DMS114 treated with DMSO at 0.1 percent for 48 hours (cell line): ENCODE data around the gene CCDC12.
"Not testable (repeated sequence)": the region's sequence is repeated elsewhere in the genome, so short reads cannot be mapped to it uniquely, and the experiment has no call there.

Experiments
- DNase-seq: peaks from one replicate; lab custom pipeline; 2025; ENCODE audit not compliant: unreplicated experiment; lab: John Stamatoyannopoulos, UW

The CCDC12 gene

DNA sequence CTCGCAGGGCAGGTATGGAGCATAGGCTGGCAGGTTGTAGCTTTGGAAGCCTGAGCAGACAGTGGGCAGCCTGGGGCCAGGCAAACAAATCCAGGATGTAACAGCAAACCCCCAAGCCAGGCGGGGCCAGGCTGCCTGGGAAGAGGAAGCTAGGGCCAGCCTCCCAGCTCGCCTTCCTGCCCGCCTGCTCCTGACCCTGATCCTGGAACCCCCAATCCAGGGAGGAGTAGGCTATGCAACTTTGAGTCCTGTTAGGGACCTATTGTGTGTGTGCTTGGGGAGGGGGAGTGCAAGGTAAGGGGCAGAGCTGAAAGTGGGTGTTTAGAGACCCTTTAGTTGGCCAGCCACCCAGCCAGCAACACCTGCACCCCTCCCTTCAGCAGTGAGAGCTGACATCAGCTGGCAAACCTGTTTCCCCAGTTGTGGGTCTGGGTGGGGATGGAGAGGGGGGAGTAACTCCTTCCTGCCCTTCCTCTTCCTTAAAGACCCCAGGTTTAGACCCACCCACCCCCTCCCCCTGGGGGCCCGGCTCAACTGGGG is 5.5 kb upstream of the CCDC12 start:
- no peak for DNase-seq

DNA sequence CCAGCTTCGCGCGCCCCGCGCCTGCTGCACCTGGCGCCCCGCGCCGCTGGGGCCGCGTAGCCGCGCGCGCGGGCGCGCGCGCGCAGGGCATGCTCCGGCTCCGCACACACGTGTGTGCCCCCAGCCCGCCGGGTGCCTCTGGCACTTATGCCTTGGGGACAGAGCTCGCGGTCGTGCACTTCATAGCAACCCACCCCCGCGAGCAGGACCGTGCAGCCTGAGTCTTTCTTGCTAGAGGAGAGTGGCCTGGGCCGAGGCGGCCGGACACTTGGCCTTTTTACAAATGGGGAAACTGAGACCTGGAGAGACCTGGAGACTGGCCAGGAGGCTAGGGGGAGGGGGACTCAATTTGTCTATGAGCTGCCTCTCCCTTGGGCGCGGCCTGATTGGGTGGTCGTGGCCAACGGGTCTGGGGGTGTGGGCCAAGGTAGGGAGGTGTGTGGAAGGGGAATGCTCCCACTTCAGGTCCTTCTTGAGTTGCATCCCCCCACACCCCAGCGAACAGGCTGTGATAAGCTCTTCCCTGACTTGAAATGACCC is 3.5 kb upstream of the CCDC12 start:
- DNase-seq, result no peak

DNA sequence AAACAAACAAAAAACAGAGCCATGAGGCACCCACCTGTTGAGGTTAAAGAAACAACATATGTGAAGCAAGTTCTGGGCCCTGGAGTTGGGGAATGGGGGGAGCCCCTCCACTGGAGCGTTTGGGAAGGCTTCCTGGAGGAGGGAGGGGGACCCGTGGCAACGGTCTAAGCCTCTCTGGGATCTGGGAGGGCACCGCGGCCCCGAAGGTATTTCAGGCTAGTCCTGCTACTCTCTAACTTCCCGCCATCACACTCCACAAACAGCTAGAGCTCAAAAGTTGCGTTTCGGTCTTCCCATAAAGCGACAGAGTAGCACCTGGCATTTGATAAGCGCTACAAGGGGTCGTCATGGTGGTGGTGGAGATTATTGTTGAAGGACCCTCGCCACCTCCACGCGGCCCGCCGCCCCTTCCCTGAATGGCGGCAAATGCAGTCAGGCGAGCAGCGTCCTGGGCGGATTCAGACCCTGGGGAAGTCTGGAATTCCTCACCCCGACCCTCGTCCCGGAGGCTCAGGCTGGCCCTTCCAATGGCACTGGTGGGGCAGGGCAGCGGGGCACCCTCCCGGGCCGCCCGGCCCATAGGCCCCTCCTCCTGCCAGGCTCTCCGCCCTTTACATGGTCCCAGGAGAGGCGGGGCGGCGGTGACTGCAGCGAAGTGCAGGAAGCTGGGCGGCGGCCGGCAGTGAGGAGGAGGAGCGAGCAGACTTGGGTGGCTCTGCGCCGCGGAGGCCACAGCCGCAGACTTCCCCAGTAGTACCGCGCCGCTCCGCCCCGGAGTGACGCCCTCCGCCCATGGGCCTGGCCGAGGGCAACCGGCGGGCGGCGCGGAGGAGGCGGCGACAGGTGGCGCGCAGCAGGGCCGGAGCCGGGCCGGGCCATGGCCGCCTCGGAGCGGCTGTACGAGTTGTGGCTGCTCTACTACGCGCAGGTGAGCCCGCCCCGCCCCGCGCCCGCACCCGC is 2.7 kb upstream of the CCDC12 start, which contains the start of gene NBEAL2:
Gene NBEAL2 (plus strand): TSS at position 682 of the 960 bp plus-strand sequence. CDS start 196 bp downstream, at position 878.
- DNase-seq, result peak; percentile 88

DNA sequence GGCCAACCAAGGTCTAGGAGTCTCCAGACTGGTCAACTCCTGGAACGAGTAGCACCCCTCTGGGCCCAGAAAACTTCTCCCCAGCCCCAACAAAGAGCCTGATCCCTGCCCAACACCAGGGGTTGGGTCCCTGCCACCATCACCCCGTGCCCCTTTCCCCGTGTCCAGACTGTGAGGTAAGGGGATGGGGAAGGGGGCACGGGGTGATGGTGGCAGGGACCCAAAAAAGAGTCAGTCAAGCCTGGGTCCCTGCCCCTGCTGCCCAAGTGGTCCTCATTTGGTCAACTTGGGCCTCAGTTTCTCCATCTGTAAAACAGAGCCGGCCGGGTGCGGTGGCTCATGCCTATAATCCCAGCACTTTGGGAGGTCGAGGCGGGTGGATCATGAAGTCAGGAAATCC is 1.8 kb upstream of the CCDC12 start:
- DNase-seq, result no peak

DNA sequence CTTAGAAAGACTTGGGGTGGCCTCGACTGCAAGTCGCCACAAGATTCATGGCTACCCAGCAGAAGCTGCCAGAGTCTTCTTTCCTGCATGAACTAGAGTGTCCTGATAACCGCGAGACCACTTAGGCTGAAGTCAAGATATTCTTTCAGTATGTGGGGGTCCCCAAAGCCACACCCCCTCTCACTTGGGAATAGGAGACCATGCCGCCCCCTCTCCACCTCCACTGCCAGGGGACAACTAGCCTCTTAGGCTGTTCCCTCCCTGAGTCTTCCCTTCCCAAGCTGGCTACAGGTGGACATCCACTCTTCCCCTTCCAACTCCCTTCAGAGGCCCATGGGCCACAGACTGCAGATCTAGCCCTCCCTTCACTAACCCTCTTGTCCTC is 1.3 kb upstream of the CCDC12 start:
- DNase-seq, result no peak

DNA sequence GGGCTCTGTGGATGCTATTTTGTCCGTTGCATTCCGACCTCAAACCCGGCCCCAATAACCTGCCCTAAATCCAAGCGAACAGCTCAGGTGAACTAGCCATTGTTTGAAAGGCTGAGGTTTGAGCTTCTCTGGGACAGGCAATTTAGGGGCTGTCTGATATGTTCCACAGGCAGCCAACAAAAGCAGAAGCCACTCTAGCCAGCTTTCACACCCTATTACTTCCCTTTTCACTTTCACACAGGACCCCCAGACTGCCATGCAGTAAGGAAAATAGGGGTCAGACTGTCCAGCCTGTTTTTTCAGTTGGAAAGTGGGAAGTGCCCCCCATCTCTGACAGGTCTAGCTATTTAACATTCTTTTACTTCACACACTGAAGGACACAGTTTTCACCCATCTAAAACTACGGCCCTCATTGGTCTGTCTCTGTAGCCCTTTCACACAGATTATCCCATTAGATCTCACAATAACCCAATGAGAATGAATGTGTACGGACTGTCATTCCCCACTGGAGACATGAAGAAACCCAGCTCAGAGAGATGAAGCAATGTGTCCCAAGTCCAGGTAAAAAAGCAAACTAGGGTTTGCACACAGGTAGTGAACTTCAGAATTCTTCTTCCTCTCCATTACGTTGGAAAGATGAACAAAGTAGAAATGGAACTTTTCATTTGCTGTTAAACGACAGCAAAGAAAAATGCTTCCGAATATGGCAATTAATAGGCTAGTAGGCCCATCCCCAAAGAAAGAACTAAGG is 1.9 kb downstream of the CCDC12 start:
- DNase-seq, result no peak

DNA sequence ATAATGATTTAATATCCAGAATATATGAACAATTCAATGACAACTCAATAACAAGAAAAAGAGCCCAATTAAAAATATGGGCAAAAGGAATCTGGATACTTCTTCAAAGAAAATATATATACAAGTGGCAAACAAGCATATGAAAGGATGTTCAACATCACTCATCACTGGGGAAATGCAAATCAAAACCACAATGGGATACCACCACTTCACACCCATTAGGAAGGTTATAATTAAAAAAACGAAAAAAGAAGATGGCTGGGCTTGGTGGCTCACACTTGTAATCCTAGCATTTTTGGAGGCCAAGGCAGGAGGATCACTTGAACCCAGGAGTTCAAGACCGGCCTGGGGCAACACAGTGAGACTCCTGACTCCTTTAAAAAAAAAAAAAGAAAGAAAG is 4.1 kb downstream of the CCDC12 start:
- no peak for DNase-seq

DNA sequence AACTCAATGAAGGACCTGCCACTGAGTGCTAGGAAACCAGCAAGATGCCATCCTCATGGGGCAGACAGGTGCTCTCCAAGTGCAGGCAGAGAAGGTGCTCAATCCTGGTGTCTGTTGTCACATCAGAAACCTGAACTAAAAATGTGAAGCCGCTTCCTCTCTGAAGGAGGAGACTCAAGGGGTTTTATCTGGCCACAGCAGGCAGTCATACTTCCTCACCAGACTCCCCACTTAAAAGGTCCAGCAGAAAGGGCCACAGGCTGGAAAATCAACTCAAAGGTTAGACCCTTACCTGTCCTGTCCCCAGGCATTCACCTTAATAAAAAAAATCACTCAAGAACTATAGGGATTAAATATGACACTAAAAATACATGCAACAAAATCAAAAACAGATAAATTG is 4.8 kb downstream of the CCDC12 start:
- DNase-seq, result no peak

DNA sequence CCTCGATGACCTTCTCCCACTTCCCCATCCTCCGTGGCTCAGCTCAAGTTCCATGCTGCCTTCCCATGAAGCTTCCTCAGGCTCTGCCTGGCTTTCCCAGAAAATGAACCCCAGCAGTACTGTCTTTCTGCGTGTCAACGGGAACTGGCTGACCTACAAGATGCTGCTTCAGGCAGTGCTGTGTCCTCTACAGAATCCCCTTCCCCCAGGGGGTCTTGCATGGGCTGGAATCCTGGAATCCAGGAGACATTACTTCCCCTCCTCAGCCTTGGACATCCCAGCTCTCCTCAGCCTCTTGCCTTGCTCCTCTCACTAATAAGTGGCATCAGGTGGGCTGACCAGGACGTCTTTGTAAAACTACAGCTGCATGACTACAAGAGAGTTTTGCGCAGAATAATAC is 5.4 kb downstream of the CCDC12 start:
- no peak for DNase-seq

DNA sequence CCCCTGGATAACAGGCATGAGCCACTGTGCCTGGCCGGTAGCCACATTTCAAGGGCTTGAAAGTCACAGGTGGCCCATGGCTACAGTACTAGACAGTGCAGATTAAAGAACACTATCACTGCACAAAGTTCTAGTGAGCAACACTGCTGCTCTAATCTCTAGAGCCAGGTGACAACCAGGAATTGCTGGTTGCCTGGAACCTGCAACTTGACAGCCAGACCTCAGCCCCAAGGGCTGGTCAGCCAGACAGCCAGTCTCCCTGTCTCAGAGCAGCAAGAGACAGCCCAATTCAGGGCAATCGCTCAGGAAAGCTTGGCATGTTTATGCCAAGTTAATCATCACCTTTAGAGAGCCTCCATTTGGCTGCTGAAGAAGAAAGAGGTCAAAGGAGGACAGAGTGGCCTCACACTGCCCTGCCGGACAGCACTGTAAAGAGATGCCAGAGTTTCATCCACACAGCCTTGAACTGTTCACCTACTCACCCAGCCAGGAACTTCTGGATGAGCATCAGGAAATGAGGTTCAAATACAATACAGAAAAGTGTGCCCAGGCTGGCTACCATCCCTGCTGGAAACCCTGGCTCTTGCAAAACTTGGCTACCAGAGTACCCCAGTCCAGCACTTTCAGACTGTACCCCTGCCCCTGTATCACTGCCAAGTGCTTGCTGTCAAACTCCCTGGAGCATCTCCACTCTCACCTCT is 6.0 kb downstream of the CCDC12 start:
- no peak for DNase-seq

DNA sequence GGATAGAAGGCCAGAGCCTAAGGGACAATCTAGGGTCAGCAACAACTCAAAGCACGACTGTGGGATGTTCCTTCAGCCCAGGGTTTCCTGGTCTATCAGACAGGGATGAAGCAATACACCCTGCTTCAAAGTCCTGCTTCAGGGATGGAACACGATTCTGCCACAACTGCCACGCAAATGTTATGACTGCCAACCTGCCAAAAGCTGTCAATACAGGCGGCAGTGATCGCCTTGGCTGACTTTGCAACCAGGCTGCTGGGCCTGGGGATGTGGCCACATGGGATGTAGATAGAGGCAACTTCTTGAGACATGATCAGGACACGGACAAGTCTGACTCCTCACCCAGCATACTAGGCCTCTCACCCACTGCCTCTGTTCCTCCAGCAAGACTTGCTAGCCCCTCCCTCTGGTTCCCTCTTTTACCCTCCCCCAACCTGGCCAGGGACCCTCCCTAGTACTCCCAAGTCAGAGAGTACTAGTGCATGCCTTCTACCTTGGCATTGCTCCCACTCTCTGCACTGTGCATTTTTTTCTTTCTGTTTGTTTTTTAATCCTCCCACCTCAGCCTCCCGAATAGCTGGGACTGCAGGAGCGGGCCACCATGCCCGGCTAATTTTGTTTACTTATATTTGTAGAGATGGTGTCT is 7.6 kb downstream of the CCDC12 start:
- no peak for DNase-seq

DNA sequence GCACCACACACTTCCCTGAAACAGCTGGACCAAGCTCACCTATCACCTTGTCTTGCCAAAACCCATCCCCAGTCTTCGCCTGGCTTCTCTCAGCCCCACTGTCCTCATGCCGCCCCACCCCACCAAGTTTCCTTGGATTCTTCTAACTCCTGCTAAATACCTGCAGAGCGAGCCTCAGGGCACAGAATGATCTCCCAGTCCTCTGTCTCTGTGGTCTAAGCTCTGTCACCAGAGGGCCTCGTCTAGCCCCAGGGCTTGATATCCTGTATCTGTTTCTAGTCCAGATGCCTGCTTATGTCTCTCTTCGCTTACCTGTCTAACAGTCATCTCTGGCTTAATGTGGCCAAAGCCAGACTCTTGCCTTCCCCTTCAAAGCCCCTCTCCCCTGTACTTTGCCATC is 9.7 kb downstream of the CCDC12 start:
- DNase-seq, result no peak

DNA sequence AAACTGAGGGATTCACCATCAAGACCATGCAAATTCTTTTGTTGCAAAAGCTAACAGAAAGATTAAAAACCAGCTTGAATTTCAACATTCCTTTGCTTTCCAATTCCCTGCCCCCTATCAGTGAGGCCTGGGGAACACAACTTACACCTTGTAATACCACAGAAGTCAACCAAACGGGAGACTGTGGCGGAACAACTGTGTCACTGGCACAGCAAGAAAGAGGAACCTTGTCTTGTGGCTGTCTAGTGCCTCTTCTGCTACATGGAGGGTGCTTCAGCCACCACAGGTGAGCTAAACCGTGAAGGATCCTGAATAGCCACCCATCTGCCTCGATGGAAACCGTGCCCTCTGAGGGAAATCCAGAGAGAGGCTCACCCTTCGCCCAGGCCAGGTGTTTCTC is 11.4 kb downstream of the CCDC12 start:
- DNase-seq, result no peak

DNA sequence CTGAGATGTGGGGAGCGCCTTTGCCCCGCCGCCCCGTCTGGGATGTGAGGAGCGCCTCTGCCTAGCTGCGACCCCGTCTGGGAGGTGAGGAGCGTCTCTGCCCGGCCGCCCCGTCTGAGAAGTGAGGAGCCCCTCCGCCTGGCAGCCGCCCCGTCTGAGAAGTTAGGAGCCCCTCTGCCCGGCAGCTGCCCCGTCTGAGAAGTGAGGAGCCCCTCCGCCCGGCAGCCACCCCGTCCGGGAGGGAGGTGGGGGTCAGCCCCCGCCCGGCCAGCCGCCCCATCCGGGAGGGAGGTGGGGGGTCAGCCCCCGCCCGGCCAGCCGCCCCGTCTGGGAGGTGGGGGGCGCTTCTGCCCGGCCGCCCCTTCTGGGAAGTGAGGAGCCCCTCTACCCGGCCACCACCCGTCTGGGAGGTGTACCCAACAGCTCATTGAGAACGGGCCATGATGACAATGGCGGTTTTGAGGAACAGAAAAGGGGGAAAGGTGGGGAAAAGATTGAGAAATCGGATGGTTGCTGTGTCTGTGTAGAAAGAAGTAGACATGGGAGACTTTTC is 12.4 kb downstream of the CCDC12 start:
- DNase-seq, result not testable (repeated sequence)

DNA sequence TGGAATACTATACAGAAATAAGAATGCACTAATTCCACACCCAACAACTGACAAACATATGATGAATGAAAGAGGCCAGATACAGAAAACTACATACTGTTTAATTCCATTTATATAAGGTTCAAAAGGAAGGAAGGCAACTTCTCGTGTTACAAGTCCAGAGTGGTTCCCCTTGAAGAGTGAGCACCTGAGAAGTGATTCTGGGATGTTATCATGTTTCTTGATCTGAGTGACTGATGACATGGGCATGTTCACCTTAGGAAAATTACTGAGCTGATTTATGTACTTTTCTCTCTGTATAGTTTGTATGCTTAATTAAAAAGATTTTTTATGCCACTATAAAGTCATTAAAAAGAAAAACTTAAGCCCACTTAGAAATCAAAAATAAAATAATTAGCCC is 13.6 kb downstream of the CCDC12 start:
- DNase-seq, result no peak

DNA sequence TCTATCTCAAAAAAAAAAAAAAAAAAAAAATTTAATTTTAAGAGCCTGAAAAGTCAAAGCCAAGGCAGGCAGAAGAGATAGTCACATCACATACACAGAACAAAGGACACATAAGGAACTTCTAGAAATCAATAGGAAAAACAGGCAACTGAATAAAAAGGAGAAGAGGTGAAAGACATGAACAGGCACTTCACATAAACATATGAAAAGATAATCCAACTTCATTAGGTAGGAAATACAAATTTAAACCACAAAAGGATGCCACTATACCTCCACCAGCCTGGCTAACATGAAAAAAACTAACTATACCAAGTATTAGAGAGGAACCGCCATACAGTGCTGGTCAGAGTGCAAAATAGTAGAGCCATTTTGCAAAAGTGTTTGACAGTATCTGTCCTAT is 14.1 kb downstream of the CCDC12 start:
- no peak for DNase-seq

DNA sequence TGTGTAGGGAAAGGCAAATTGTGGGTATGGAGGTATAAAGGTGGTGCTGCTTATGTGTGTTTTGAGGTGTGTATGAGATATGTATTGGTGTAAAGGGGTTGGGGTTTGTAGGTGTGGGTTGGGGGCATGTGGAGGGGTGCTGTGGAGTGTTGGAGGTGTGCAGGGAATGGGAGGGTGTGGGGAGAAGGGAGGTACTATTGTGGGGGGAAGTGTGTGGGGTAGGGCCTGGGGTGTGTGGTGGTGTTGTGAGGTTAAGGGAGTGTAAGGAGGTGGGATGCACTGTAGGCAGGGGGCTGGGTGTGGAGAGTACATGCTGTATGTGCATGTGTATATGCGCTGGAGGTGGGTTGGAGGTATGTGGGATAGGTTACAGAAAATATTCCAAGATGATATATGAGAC is 15.7 kb downstream of the CCDC12 start:
- no peak for DNase-seq

DNA sequence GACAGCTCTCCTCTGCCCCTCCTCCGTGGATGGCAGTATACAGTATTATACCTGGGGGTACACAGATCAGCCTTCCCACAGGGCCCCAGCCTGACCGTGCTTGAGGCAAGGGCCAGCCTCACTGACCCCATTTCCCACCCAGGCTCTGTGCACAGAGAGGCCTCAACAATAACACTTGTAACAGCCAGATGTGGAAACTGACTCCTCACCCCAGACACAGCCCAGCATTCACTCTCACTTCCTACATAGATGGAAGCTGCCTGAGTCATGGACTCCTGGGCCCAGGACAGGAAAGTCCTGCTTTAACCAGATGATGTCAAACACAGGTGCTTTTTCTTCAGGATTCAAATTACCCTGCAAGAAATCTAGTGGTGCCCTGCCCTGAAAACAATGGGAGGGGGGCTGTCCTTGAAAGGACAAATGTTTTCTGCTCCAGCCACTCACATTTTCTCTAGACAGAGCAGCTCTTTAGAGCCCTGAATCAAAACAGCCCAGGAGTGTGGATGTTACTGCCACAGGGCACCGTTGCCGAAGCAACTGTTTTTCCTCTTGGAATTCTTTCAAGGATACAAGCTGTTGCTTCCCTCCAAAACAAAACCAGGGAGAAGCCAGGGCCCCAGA is 16.4 kb downstream of the CCDC12 start:
- no peak for DNase-seq

DNA sequence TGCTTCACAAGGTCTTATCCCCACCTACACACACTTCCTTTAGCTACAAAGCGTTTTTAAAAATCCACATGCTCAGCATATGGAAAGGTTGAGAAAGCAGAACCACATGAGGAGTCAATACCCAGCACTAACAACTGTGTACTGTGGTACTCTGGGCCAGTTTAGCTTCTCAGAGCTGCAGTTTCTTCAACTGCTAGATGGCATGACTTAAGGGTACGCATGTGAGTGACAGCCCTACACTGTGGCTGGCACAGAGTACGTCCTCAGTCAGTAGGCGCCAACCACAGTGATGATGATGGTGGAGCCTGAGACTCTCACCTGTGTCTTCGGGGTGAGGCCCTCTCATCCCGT is 17.4 kb downstream of the CCDC12 start:
- DNase-seq, result no peak
